NCI-H2107 (cell line): ENCODE data around the gene GLIPR1.
"Not testable (repeated sequence)": the region's sequence is repeated elsewhere in the genome, so short reads cannot be mapped to it uniquely, and the experiment has no call there.

Experiments
- DNase-seq: peaks from one replicate; lab custom pipeline; 2025; lab: John Stamatoyannopoulos, UW

The GLIPR1 gene

GRCh38 chr12:75521224-75521623, 40.7 kb downstream of the GLIPR1 start:
- DNase-seq = not testable (repeated sequence)

GRCh38 chr12:75522124-75522523, 41.6 kb downstream of the GLIPR1 start:
- DNase-seq = not testable (repeated sequence)

- no peak for DNase-seq
Measured at GRCh38 chr12:75525263-75525662, 44.7 kb downstream of the GLIPR1 start.

- DNase-seq = peak; percentile 42
Measured at GRCh38 chr12:75526655-75527511, 46.3 kb downstream of the GLIPR1 start.

GRCh38 chr12:75528272-75528671, 47.7 kb downstream of the GLIPR1 start:
- no peak for DNase-seq

- DNase-seq = no peak
Measured at GRCh38 chr12:75528692-75529091, 48.1 kb downstream of the GLIPR1 start.

GRCh38 chr12:75529316-75529715, 48.8 kb downstream of the GLIPR1 start:
- no peak for DNase-seq

GRCh38 chr12:75529826-75530225, 49.3 kb downstream of the GLIPR1 start:
- no peak for DNase-seq

GRCh38 chr12:75533239-75533638, 52.7 kb downstream of the GLIPR1 start:
- no peak for DNase-seq

GRCh38 chr12:75539889-75540288, 59.3 kb downstream of the GLIPR1 start:
- DNase-seq = no peak

GRCh38 chr12:75542942-75543341, 62.4 kb downstream of the GLIPR1 start:
- no peak for DNase-seq

GRCh38 chr12:75543529-75543928, 63.0 kb downstream of the GLIPR1 start:
- no peak for DNase-seq

- DNase-seq = no peak
Measured at GRCh38 chr12:75545636-75546035, 65.1 kb downstream of the GLIPR1 start.

GRCh38 chr12:75548879-75549278, 68.3 kb downstream of the GLIPR1 start:
- DNase-seq = no peak

GRCh38 chr12:75549989-75550388, 69.4 kb downstream of the GLIPR1 start:
- DNase-seq = no peak

GRCh38 chr12:75550401-75551240, 70.1 kb downstream of the GLIPR1 start:
- no peak for DNase-seq

- no peak for DNase-seq
Measured at GRCh38 chr12:75551477-75551876, 70.9 kb downstream of the GLIPR1 start.

- no peak for DNase-seq
Measured at GRCh38 chr12:75553398-75553797, 72.8 kb downstream of the GLIPR1 start.
